ENCODE data around the gene RAET1L.
"Not testable (repeated sequence)": the region's sequence is repeated elsewhere in the genome, so short reads cannot be mapped to it uniquely, and the experiment has no call there.

The RAET1L gene, protein sequence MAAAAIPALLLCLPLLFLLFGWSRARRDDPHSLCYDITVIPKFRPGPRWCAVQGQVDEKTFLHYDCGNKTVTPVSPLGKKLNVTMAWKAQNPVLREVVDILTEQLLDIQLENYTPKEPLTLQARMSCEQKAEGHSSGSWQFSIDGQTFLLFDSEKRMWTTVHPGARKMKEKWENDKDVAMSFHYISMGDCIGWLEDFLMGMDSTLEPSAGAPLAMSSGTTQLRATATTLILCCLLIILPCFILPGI

DNA sequence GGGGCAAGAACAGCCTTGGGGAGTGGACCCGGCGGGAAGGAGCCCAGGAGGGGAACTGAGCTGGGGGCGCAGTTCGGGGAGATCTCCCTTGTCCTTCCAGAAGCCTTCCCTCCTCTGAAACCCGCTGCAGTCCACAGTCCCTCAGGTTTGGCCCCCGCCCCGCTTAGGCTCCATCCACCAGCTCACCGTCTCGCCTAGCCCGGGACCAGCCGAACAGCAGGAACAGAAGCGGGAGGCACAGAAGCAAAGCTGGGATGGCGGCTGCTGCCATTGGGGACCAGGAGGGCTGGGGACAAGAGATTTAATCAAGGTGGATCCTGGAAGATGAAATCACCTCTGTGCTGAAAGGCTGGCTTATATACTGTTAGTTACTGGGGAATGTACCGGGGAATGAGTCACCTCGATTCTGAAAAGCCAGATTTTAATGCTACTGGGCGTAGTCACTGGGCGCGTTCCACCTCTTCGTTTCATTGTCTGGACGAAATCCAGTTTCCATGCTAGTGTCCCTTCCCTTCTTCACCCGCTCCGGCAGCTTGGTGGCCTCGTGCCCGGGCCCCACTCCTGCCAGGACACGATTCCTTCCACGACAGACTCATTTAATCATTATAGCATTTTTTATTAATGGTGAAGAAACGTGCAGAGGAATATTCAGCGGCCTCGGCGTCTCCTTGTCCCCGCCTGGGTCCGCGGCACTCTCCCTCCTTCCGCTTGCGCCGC lies at the start of gene RAET1L:
TSS of gene RAET1L (minus strand) at position 332 of the 717 bp plus-strand sequence. CDS start at position 271, 61 bp downstream.
- peak; percentile 34 for DNase-seq

DNA sequence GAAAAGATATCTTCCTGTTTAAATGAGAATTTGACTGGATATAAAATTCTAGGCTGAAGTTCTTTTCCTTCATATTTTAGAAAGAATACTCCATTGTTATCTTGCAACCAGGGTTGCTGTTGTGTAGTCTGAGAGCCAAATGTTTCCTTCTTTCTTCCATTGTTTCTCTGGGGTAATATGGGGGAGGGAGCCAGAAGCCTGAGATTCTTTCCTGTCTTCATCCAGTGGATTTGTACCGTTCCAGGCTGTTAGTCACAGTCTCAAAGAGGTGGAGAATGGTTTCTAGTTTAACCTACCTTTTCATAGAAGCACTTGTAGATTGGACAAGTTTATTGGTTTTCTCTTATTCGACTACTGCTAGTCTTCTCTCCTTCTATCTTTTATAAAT lies 49.7 kb upstream of the RAET1L start:
- peak; percentile 48 for DNase-seq

DNA sequence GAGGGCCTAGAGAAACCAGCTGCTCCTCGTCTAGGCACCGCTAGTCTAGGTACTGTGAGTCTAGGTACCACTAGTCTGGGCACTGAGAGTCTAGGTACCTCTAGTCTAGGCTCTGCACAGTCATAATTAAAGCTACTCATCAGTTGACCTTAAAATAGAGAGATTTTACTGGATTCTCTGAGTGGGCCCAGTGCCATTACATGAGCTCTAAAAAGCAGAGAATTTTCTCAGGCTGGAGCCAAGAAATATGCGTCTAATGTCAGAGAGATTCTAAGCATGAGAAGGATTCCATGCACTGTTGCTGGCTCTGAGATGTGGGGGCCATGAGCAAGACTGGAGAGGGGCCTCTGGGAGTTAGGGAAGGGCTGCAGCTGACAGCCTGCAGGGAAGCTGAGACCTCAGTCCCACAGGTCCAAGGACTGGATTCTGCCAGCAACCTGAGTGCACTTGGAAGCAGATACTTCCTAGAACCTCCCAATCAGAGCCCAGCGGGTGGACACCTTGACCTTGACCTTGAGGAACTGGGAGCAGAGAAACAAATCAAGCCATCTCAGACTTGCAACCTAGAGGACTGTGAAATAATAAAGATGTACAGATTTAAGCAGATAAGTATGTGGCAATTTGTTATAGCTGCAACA lies 49.2 kb upstream of the RAET1L start:
- DNase-seq: not testable (repeated sequence)

DNA sequence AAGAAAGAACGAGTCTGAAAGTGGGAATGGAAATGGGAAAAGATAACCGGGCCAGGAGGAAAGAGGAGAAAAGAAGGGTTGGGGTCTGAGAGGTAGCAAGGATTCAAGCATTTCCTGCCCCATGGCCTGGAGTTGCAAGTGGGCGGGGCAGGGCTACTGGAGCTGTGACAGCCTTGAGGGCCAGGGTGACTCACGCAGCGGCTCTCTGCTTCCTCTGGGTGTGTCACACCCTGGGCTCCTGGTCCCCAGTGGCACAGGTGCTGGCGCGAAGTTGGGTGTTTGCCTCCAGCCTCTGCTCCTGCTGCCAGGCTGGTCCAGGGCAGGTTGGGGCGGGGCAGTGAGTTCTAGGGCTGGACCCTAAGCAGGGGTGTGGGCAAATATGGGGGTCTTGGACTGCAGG lies 46.9 kb upstream of the RAET1L start:
- no peak for DNase-seq

DNA sequence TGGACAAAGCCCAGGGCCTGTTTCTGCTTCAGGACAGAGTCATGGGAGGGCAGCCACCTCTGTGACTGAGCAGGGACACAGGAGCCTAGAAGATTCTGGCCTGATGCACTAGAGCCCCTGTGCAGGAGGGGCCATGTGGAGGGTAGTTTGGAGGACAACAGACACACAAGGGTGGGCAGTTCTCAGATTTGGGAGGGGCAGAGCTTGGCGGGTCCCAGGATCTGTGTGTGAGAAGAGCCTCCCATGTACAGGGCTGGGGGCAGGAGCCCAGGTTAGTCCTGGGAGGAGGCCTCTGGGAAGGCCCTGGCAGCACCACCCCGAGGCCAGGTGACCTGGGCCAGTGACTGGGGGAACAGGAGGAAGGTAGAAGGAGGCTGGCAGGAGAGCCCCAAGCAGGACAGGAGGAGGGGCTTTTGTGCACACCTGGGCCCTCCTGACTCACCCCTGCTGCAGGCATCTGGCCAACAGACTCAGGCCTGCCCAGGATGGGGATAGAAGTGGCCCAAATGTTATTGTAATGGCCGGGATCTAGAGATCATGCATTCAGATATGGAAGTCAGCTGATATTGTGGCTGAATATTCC lies 45.0 kb upstream of the RAET1L start:
- no peak for DNase-seq

DNA sequence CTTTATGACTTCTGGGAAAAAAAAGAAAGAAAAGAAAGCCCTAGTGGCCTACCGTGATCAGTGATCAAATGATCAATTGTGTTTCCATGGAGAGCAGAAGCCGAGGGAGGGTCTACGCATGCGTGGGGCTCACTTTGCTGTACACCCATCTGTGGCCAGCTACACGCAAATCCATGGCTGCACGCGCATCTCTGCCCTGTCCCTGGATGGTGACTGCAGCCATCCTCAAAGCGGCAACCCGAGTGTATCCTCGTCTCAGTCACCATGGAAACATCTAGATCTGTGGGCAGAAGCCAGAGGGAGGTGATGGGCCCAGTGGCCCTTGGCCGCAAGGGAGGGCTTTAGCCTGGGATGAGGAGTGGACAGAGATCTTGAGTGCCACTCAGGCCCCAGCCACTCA lies 44.4 kb upstream of the RAET1L start:
- DNase-seq: no peak

DNA sequence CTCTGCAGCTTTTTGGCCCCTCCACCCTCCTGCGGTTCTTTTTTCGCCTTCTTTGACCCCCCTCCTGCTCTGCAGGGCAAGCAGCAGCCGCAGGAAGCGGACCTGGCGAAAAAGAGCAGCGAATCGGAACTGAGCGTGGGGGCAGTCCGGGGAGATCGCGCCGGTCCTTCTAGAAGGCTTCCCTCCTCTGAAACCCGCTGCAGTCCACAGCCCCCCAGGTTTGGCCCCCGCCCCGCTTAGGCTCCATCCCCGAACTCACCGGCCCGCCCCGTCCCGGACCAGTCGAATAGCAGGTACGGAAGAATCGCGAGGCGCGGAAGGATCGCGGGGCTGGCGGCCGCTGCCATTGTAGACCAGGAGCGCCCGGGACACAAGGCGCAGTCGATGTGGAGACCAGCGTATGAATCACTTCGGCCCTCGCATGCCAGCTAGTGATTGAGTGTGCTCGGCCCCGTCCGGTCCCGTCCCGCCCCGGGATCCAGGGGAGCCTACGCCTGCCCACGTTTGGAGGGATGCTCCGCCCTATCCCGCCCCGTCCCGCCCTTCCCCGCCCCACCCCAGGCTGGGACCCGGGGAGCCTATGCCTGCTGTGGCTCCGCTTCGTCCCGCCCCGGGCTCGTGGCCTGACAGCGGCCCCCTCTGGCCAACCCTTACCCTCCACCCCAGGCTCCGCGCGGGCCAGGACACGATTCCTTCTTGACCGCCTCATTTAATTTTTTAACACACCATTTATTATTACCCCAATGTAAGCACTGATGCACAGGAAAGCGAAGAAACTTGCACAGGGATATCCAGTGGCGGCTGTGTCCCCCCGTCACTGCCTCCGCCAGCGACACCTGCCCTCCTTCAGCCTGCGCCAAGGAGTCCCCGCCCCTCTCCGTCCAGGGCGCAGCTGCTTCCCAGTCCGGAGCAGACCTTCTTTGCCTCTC lies 43.7 kb upstream of the RAET1L start, which contains the start of gene ULBP3:
TSS of gene ULBP3 (minus strand) at position 402 of the 929 bp plus-strand sequence. CDS start at position 347, 55 bp downstream.
- DNase-seq: peak; percentile 88

DNA sequence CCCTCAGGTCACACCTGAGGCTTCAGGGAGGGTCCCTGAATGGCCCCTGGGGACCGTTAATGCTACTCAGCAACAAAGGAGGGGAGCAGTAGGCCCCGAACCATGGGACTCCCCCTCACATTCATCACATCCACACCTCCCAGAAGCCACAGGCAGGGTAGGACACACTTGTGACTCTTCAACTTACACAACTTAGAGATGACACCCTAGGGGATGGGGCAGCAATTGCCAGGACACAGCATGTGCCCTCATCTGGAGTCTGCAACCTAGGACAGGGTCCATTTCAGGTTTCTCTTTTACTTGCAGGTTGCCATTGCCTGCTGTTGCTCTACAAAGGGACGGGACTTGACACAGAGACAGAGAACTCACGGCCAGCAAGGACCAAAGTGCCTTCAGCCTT lies 42.8 kb upstream of the RAET1L start:
- DNase-seq: no peak

DNA sequence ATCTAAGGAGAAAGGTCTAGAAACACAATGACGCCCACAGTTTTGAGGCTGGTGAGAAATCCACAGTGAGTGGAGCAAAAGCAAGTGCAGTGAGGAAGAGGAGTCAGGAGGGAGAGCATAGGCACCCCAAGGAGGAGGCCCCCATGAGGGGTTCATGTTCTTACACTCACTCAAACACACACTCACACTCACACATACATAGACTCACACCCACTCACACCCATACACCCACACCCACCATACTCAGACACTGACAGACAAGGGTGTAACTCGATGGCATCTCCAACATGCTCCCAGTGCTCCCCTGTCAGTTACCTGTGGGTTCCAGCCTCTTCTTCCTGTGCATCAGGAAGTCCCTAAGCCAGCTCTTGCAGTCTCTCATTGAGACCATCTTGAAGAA lies 39.8 kb upstream of the RAET1L start:
- no peak for DNase-seq

DNA sequence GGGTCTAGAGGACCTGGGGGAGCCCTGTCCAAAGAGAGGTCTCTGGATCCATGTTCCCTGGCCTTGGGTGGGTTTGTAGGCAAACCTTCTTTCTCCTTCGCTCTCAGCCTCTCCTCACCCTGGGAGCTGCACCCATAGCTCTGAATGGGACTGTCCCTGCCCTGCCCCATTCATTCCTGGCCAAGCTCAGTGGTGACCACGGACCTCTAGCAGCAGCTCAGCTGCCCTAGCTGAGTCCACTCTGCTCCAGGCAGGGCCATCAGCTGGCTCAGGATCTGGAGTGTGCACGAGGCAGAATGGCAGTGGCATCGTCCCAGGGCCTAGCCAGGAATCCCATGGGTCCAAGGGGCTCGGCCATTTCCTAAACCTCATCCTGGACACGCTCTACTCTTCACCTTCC lies 38.3 kb upstream of the RAET1L start:
- DNase-seq: no peak

DNA sequence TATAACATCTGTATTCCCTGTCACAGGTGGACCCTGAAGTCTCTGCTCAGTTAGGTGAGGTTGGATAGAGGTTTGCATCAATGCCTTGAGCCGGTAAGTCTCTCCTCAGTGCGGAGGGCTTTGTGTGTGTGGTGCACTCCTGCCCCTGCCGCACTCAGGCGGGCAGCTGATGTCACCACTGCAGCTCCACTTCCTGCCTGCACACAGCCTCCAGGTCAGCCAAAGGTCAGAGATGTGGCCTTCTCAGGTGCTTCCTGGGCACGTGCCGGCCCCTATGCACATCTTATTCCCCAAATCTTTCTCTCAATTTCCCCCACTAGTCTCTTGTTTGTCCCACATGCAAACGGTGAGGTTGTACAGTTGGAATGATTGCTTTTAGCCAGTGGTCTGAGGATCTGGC lies 34.6 kb upstream of the RAET1L start:
- DNase-seq: not testable (repeated sequence)

DNA sequence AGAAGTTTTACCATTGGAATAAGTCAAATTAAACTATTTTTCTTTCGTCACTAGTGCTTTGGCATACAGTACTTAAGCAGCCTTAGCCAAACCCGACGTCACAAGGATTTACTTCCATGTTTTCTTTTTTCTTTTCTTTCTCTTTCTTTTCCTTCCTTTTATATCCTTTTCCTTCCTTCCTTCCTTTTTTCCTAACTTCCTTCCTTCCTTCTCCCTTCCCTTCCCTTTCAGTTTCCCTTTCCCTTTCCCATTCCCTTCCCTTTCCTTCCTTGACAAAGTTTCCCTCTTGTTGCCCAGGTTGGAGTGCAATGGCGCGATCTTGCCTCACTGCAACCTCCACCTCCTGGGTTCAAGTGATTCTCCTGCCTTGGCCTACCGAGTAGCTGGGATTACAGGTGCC lies 33.7 kb upstream of the RAET1L start:
- no peak for DNase-seq

DNA sequence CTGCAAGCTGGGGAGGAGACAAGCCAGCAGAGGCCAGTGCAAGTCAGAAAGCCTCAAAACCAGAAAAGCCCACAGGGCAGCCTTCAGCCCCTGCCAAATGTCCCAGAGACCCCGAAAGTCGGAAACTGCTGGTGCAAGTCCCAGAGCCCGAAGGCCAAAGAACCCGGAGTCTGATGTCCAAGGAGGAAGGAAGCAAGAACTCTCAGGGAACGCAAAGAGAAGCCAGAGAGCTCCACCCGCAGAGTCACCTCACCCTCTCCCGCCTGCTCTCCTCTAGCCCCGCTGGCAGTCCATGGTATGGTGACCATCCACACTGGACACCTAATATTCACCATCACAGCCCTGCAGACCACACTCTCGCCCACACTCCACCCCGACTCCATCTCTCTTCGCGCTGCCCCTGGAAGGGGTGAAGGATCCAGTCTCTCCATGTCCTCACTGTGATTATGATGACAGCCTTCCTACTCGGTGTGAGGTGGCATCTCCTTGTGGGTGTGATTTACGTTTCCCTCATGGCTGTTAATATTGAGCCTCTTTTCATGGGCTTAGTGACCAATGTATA lies 33.0 kb upstream of the RAET1L start:
- no peak for DNase-seq

DNA sequence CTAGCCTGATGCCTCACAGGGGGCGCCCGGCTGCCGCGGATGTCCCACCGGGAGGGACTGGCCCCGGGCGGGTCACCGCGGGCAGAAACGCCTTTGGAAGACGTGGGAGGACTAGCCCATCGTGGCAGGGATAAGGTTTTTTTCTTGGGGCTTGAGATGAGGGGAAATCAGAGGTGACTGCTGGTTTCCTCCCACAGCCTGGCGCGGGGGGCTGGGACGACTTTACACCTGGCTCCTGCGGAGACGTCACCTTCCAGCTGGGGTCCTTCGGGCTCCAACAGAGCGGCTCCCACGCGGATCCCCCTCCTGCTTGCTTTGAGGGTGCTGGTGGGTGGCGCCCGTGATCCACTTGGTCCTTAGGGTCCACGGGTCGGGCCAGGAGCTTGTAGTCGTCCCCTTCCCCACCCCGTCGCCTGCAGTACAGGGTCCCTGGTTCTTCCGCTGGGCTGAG lies 32.2 kb upstream of the RAET1L start:
- no peak for DNase-seq

DNA sequence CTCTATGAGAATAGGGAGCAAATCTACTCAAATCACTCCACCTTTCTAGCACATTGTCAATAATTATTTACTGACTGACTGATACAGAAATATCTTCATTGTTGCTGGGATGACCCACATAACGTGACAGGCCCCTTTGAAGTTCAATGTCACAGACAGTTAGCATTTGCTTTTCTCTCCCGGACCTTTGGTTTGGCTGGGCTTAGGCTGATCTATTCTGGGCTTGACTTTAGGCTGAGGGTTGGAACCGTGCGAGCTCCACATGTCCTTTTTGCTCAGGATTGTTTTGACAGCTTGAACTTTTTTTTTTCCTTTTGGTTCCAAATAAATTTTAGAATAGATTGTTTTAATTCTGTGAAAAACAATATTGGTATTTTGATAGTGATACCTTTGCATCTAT lies 31.6 kb upstream of the RAET1L start:
- no peak for DNase-seq

DNA sequence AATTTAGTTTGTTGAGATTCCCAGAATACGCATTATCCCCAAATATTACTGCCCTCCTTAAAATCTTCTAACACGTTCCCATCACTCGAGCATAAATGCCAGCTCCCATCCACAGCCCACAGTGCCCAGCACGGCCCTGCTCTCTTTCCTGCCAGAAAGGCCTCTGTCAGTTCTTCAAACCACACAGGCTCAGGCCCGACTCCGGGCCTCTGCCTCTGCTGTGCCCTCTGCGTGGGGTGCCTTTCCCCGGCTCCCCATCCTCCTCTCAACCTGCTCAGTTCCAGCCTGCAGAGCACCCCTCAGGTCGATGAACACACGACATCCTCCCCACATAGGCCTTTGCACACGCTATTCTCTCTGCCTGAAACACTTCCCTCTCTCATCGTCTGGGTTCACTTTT lies 30.8 kb upstream of the RAET1L start:
- no peak for DNase-seq

DNA sequence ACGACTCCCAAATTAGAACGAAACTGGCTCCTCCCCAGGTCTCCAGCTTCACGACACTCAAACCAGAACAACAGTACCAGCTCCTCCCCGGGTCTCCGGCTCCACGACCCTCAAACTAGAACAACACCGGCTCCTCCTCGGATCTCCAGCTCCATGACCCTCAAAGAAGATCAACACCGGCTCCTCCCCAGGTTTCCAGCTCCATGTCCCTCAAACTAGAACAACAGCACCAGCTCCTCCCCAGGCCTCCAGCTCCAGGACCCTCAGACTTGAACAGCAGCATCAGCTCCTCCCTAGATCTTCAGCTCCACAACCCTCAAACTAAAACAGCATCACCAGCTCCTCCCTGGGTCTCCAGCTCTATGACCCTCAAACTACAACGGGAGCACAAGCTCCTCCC lies 29.8 kb upstream of the RAET1L start:
- no peak for DNase-seq

DNA sequence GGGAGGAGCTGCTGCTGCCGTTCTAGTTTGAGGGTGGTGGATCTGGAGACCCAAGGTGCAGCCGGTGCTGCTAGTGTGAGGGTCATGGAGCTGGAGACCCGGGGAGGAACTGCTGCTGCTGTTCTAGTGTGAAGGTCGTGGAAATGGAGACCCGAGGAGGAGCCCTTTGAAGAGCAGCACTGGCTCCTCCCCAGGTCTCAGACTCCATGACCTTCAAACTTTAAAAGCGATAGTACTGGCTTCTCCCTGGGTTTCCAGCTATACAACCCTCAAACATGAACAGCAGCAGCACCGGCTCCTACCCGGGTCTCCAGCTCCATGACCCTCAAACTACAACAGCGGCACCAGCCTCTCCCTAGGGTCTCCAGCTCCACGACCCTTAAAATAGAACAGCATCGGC lies 28.1 kb upstream of the RAET1L start:
- DNase-seq: no peak

DNA sequence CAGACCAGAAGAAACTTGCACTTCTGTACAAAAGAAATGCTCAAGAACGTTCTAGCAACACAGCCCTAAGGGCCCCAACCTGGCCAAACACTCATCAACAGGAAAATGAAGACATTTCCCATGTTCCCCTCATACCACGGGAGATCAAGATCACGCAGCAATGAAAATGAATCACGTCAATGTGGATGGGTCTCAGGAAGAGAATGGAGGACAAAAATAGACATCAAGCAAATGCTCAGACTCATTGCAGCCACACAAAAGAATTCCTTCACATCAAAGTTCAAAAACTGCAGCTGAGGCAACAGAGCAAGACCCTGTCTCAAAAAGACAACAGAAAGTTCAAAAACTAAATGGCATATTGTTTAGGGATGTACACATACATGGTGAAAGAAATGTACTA lies 25.5 kb upstream of the RAET1L start:
- DNase-seq: no peak

DNA sequence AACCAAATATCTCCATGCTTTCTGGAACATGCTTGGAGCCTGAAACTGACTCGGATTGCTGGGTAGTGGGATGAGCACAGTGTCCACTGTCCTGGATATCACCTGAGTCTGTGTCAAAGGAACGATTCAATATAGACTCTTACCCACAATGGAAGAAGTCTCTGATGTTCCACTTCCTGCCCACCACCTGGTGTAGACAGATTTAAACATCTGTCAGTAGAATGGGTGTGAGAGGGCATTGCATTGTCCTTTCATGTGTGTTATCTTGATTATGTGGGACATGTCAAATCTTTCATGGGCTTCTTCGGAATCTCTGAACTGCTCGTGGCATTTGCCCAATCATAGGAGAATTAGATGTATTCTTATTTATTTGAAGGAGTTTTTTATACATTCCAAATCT lies 22.8 kb upstream of the RAET1L start:
- DNase-seq: no peak

DNA sequence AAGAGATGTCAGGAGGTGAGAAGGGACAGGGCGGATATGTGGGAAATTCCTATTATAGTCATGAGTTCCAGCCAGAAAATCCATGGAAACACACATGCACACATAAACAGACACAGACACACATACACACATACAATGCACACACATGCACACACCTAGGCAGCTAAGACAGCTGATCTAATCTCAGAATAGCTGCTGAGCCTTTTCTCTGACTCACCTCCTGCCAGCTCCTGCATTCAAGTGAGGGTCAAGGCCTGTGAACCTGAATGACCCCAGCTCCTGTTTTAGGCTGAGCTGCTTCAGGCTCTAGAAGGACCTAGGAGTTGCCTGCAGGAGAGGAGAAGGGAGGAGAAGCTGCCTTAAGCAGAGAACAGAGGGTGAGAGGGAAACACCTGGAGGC lies 21.6 kb upstream of the RAET1L start:
- no peak for DNase-seq

DNA sequence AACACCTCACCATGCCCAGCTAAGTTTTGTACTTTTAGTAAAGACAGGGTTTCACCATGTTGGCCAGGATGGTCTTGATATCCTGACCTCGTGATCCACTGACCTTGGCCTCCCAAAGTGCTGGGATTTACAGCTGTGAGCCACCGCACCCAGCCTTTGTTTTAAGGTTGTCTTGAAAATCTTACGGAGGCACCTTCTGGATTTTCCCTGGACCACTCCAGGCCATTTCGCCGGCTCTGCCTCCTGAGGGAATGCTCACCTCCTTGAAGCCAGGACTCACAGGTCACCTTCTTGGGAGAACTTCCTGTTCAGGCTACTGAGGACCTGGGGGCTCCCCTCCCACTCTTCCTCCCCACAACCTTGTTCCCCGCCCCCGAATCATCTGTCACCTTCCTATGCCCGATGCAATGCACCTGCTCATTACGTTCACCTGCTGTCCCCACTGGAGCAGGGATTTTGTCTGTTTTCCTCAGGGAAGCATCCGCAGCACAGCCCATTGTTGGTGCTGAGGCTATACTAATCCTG lies 19.4 kb upstream of the RAET1L start:
- DNase-seq: no peak

Measured in kidney glomerular epithelial cell (primary cell).